Neuronal stem cell (in vitro differentiated cells): Measurements from ENCODE around the gene PMM1.
"Not testable (repeated sequence)": the region's sequence is repeated elsewhere in the genome, so short reads cannot be mapped to it uniquely, and the experiment has no call there.

ENCODE experiments used
- DNase-seq: peaks from one replicate; pipeline ENCODE4 v3.0.0-alpha.2; 2013; ENCODE audit warnings: low spot score
- H2AFZ ChIP-seq: one replicate; pipeline ENCODE4 v1.6.1; 2013; ENCODE audit warnings: mild to moderate bottlenecking, low read length, inconsistent platforms
- H2AK5ac ChIP-seq: 2 replicates; pipeline ENCODE4 v1.6.1; 2013; ENCODE audit warnings: low read depth, mild to moderate bottlenecking, inconsistent platforms, low read length, moderate library complexity, mixed read lengths
- H2BK120ac ChIP-seq: 2 replicates; pipeline ENCODE4 v1.6.1; 2013; ENCODE audit warnings: low read depth, mild to moderate bottlenecking, inconsistent platforms, low read length, moderate library complexity, mixed read lengths
- H2BK12ac ChIP-seq: one replicate; pipeline ENCODE4 v1.6.1; 2013; ENCODE audit warnings: low read length, inconsistent platforms
- H2BK15ac ChIP-seq: 2 replicates; pipeline ENCODE4 v1.6.1; 2013; ENCODE audit warnings: mild to moderate bottlenecking, low read length, inconsistent platforms, mixed read lengths
- H2BK5ac ChIP-seq: one replicate; pipeline ENCODE4 v1.6.1; 2013; ENCODE audit warnings: inconsistent platforms, mild to moderate bottlenecking, low read length, moderate library complexity
- H3K14ac ChIP-seq: one replicate; pipeline ENCODE4 v1.6.1; 2013; ENCODE audit warnings: low read length, inconsistent platforms
- H3K18ac ChIP-seq: 2 replicates; pipeline ENCODE4 v1.6.1; 2013; ENCODE audit warnings: low read length, inconsistent platforms
- H3K23ac ChIP-seq: 2 replicates; pipeline ENCODE4 v1.6.1; 2013; ENCODE audit warnings: low read depth, mild to moderate bottlenecking, mixed read lengths, low read length, inconsistent platforms; ENCODE audit not compliant: poor library complexity
- H3K27ac ChIP-seq: replicated peaks from 3 replicates; pipeline ENCODE4 v1.5.1; 2013; ENCODE audit warnings: low read length, inconsistent platforms
- H3K27me3 ChIP-seq, 3 experiments: 2 replicates each; pipeline ENCODE4 v1.6.1; 2013; ENCODE audit warnings: low read length in 3 of 3, mild to moderate bottlenecking in 2 of 3, inconsistent platforms in 1 of 3, low read depth in 1 of 3, mixed read lengths in 1 of 3, moderate library complexity in 1 of 3; ENCODE audit not compliant: control insufficient read depth in 3 of 3, insufficient read depth in 3 of 3
- H3K36me3 ChIP-seq, 2 donors: replicated peaks in 1 of 2; 2 replicates each; pipeline ENCODE4 v1.6.1; 2013; ENCODE audit warnings: low read length in 2 of 2; ENCODE audit not compliant: control insufficient read depth in 2 of 2, insufficient read depth in 2 of 2
- H3K4ac ChIP-seq: 2 replicates; pipeline ENCODE4 v1.6.1; 2013; ENCODE audit warnings: inconsistent platforms, mild to moderate bottlenecking, low read length, moderate library complexity
- H3K4me1 ChIP-seq, 2 donors: 1 replicate in 1 of 2; 2 replicates in 1 of 2; pipeline ENCODE4 v1.6.1; 2013; ENCODE audit warnings: low read length in 2 of 2, low read depth in 1 of 2; ENCODE audit not compliant: control insufficient read depth in 2 of 2, insufficient read depth in 1 of 2
- H3K4me2 ChIP-seq: one replicate; pipeline ENCODE4 v1.6.1; 2013; ENCODE audit warnings: mild to moderate bottlenecking, low read length, inconsistent platforms; ENCODE audit not compliant: insufficient read depth, poor library complexity, severe bottlenecking
- H3K4me3 ChIP-seq, 2 donors: 2 replicates each; pipeline ENCODE4 v1.5.1; 2013; ENCODE audit warnings: low read length in 2 of 2, mild to moderate bottlenecking in 2 of 2, inconsistent platforms in 1 of 2, moderate library complexity in 1 of 2
- H3K79me1 ChIP-seq: one replicate; pipeline ENCODE4 v1.6.1; 2013; ENCODE audit warnings: low read depth, mild to moderate bottlenecking, inconsistent platforms, low read length, moderate library complexity
- H3K9ac ChIP-seq: one replicate; pipeline ENCODE4 v1.6.1; 2013; ENCODE audit warnings: mild to moderate bottlenecking, low read depth, low read length, inconsistent platforms; ENCODE audit not compliant: poor library complexity
- H3K9me3 ChIP-seq, 2 donors: replicated peaks in 1 of 2; 2 replicates each; pipeline versions ENCODE3 to v1.6.1; 2013; ENCODE audit warnings: low read length in 2 of 2, mild to moderate bottlenecking in 2 of 2, inconsistent platforms in 1 of 2, low read depth in 1 of 2, mixed read lengths in 1 of 2, moderate library complexity in 1 of 2; ENCODE audit not compliant: control insufficient read depth in 2 of 2, insufficient read depth in 1 of 2
- H4K8ac ChIP-seq: one replicate; pipeline ENCODE4 v1.6.1; 2013; ENCODE audit warnings: low read depth, mild to moderate bottlenecking, inconsistent platforms, low read length, moderate library complexity
- H4K91ac ChIP-seq: one replicate; pipeline ENCODE4 v1.6.1; 2013; ENCODE audit warnings: low read length, low read depth, mild to moderate bottlenecking, inconsistent platforms; ENCODE audit not compliant: poor library complexity
- WGBS, 2 donors: extraction: QIAGEN DNeasy Blood & Tissue Kit; methylation state at CpG; one replicate each; pipeline ENCODE4 v1.1.7; 2013; ENCODE audit warnings: missing lambda C conversion rate in 2 of 2, mixed read lengths in 1 of 2; ENCODE audit not compliant: insufficient read length in 2 of 2, insufficient replicate concordance in 1 of 2; ENCODE audit errors: extremely low coverage in 2 of 2; 5-methylcytosine and 5-hydroxymethylcytosine counted together

The PMM1 gene

DNA sequence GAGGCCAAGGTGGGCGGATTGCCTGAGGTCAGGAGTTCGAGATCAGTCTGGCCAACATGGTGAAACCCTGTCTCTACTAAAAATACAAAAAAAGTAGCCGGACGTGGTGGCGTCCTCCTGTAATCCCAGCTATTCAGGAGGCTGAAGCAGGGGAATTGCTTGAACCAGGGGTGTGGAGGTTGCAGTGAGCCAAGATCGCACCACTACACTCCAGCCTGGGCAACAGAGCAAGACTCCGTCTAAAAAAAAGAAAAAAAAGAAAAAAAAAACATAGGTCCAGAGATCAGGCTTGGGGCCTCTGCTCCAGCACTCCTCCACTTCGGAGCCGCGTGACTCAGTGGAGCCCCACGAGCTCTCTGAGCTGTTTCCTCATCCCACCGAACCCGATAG is 31.4 kb downstream of the PMM1 start:
- not testable (repeated sequence) for H3K9ac ChIP-seq, H4K8ac ChIP-seq, H3K14ac ChIP-seq, H2AFZ ChIP-seq, H3K27me3 ChIP-seq, H2BK15ac ChIP-seq, DNase-seq, H4K91ac ChIP-seq, H2BK12ac ChIP-seq, H3K36me3 ChIP-seq, H3K18ac ChIP-seq, H3K79me1 ChIP-seq, H2BK5ac ChIP-seq, H3K23ac ChIP-seq, H3K9me3 ChIP-seq, H3K4me2 ChIP-seq, H3K27ac ChIP-seq, H3K4me3 ChIP-seq, H3K4ac ChIP-seq
- no CpG with 5 or more reads among the region's 13 CpGs for WGBS, 2 donors
- Histone ChIP-seq H3K4me1 (peaks cover 24 to 48% of the 10 kb centered on the region in 2 donors), H2BK120ac (peak overlapping the region; percentile 11), H2AK5ac (peak overlapping the region; percentile 60)

DNA sequence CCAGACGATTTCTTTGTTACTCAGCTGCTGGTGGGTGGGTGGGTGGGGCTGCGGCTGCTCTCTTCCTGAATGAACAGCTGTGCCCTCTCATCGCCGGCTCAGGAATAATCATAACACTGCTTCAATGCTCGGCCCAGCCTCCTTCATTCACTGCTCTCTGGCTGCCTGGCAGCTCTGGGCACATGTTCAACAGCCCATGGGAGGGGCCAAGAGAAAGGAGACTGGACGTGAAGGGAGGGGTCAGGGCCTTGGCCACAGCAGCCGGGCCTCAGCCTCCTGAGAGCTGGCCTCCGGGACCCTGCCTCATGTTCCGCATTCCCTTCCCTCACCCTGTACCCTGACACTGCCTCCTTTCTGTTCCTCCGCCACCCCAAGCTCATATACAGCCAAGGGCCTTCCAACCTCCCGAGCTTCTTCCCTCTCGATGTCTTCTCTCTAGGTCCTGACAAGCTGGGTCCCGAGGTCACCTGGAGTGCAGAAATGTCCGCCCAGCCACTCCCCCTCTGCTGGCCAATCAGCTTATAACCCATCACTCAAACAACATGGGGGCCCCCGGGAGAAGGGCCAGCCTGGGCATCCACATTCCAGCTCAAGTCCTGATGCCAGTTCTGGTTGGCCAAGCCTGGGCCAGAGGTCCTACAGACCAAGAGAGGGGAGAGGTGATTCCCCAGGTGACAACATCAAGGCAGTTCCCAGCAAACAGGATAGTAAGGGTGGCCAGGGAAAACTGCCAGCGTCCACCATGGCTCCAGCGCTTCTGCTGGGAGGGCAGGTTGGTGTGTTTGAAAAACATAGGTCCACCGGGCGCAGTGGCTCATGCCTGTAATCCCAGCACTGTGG is 32.0 kb downstream of the PMM1 start:
- no peak for DNase-seq
- no peak overlapping the region for H4K91ac ChIP-seq
- no peaks in the 10 kb centered on the region for H3K9me3 ChIP-seq
- peak overlapping the region; percentile 60 for H2AK5ac ChIP-seq
- H3K27ac ChIP-seq: no peak overlapping the region
- peak overlapping the region; percentile 47 for H3K9ac ChIP-seq
- H2BK120ac ChIP-seq: peak overlapping the region; percentile 11
- H3K4me2 ChIP-seq: no peak overlapping the region
- H2BK12ac ChIP-seq: no peak overlapping the region
- H3K4me1 ChIP-seq: peaks cover 22 to 42% of the 10 kb centered on the region in 2 donors
- H4K8ac ChIP-seq: no peak overlapping the region
- H3K79me1 ChIP-seq: no peaks in the 10 kb centered on the region
- no peak overlapping the region for H2BK5ac ChIP-seq
- H3K27me3 ChIP-seq: peaks cover 0 to 6% (median 0%) of the 10 kb centered on the region in 3 experiments
- peak overlapping the region; percentile 42 for H2BK15ac ChIP-seq
- H3K4ac ChIP-seq: no peak overlapping the region
- H3K18ac ChIP-seq: peak overlapping the region; percentile 77
- WGBS, 2 donors: no CpG with 5 or more reads among the region's 19 CpGs
- no peak overlapping the region for H3K4me3 ChIP-seq
- no peak overlapping the region for H3K23ac ChIP-seq
- no peaks in the 10 kb centered on the region for H3K36me3 ChIP-seq
- H2AFZ ChIP-seq: peak overlapping the region; percentile 82
- no peak overlapping the region for H3K14ac ChIP-seq

DNA sequence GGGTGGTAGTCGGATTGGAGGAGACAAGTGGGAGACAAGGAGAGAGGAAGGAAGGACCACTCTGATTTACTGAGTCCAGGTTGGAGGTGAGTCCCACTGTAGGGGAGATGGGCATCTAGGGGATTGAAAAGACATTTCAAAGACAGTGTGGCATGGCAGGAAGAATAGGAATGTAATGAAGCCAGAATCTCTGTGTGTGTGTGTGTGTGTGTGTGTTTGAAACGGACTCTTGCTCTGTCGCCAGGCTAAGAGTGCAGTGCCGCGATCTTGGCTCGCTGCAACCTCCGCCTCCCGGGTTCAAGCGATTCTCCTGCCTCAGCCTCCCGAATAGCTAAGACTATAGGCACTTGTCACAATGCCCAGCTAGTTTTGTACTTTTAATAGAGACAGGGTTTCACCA is 33.1 kb downstream of the PMM1 start:
- no peaks in the 10 kb centered on the region for H3K36me3 ChIP-seq
- no CpG with 5 or more reads among the region's 10 CpGs for WGBS, 2 donors
- no peak overlapping the region for H2BK120ac ChIP-seq
- no peak overlapping the region for H4K91ac ChIP-seq
- H3K4ac ChIP-seq: no peak overlapping the region
- peaks cover 22 to 33% of the 10 kb centered on the region in 2 donors for H3K4me1 ChIP-seq
- H3K9me3 ChIP-seq: no peaks in the 10 kb centered on the region
- H2AFZ ChIP-seq: no peak overlapping the region
- H3K4me3 ChIP-seq: no peak overlapping the region
- H3K27me3 ChIP-seq: peaks cover 0 to 2% (median 0%) of the 10 kb centered on the region in 3 experiments
- H3K4me2 ChIP-seq: no peak overlapping the region
- no peak overlapping the region for H2AK5ac ChIP-seq
- H2BK15ac ChIP-seq: no peak overlapping the region
- H3K18ac ChIP-seq: no peak overlapping the region
- no peak overlapping the region for H3K23ac ChIP-seq
- no peak for DNase-seq
- H3K79me1 ChIP-seq: no peaks in the 10 kb centered on the region
- H3K14ac ChIP-seq: no peak overlapping the region
- no peak overlapping the region for H2BK5ac ChIP-seq
- H4K8ac ChIP-seq: no peak overlapping the region
- H3K9ac ChIP-seq: no peak overlapping the region
- no peak overlapping the region for H2BK12ac ChIP-seq
- no peak overlapping the region for H3K27ac ChIP-seq

- H4K91ac ChIP-seq: no peak overlapping the region
- H3K4me2 ChIP-seq: no peak overlapping the region
- no peaks in the 10 kb centered on the region for H3K9me3 ChIP-seq
- H2BK12ac ChIP-seq: no peak overlapping the region
- H3K14ac ChIP-seq: no peak overlapping the region
- no CpG with 5 or more reads among the region's 7 CpGs for WGBS, 2 donors
- no peak overlapping the region for H4K8ac ChIP-seq
- H2BK15ac ChIP-seq: peak overlapping the region; percentile 69
- H2BK5ac ChIP-seq: peak overlapping the region; percentile 10
- H3K27ac ChIP-seq: no peak overlapping the region
- H2AFZ ChIP-seq: peak overlapping the region; percentile 45
- H2BK120ac ChIP-seq: peak overlapping the region; percentile 24
- no peak overlapping the region for H3K4me3 ChIP-seq
- peak overlapping the region; percentile 11 for H3K18ac ChIP-seq
- H2AK5ac ChIP-seq: peak overlapping the region; percentile 16
- H3K23ac ChIP-seq: no peak overlapping the region
- H3K4ac ChIP-seq: no peak overlapping the region
- H3K79me1 ChIP-seq: no peaks in the 10 kb centered on the region
- DNase-seq: no peak
- H3K36me3 ChIP-seq: no peaks in the 10 kb centered on the region
- H3K27me3 ChIP-seq: no peaks in the 10 kb centered on the region
- H3K9ac ChIP-seq: no peak overlapping the region
- H3K4me1 ChIP-seq: peaks cover 16 to 27% of the 10 kb centered on the region in 2 donors
Observed at GRCh38 chr22:41555325-41555982, 34.2 kb downstream of the PMM1 start.
